OCI-LY7 (cell line): Measurements from ENCODE around the gene CELSR3. TPM values are rescaled to one million over a fixed set of nuclear protein-coding genes. Genes with fewer than 3 reads are reported as not detected.

Source experiments
- BruUV-seq: library from RNA; stranded (reverse); fragments of 400-500 nt; replicated peaks from 2 replicates; lab custom pipeline; 2021; lab: Mats Ljungman, UMichigan
- CTCF ChIA-PET: fragments of 300-600 bp; sonication (Branson Sonifier 250); formaldehyde crosslinking; loops from one replicate; lab custom pipeline; 2022; ENCODE audit warnings: antibody characterized with exemption; ENCODE audit not compliant: unreplicated experiment; lab: Charles Lee
- POLR2A ChIA-PET: fragments of 300-600 bp; sonication (Branson Sonifier 250); formaldehyde crosslinking; loops from one replicate; lab custom pipeline; 2022; ENCODE audit warnings: antibody characterized with exemption; lab: Charles Lee
- DNase-seq: peaks from one replicate; pipeline ENCODE4 v3.0.0-alpha.2; 2015; ENCODE audit warnings: low spot score
- H2AFZ ChIP-seq: fragments of 200-600 bp; sonication (generic), shearing (Covaris generic); 2 replicates; pipeline ENCODE4 v1.6.1; 2014; ENCODE audit warnings: mild to moderate bottlenecking, antibody characterized with exemption, low read length, moderate library complexity
- H3K27ac ChIP-seq: fragments of 200-600 bp; sonication (generic); 2 replicates; pipeline ENCODE4 v1.5.1; 2014; ENCODE audit warnings: mixed run types, low read depth, mild to moderate bottlenecking, moderate library complexity, low read length, inconsistent platforms; ENCODE audit not compliant: poor library complexity, severe bottlenecking
- H3K36me3 ChIP-seq: fragments of 200-600 bp; sonication (generic); 2 replicates; pipeline ENCODE4 v1.6.1; 2014; ENCODE audit warnings: mild to moderate bottlenecking, antibody characterized with exemption, low read length, moderate library complexity, mixed read lengths; ENCODE audit not compliant: insufficient read depth
- H3K4me1 ChIP-seq: fragments of 200-600 bp; sonication (generic); 2 replicates; pipeline ENCODE4 v1.5.1; 2014; ENCODE audit warnings: mild to moderate bottlenecking, low read length; ENCODE audit not compliant: insufficient read depth, poor library complexity, severe bottlenecking
- H3K4me2 ChIP-seq: fragments of 200-600 bp; sonication (generic); 2 replicates; pipeline ENCODE4 v1.6.1; 2014; ENCODE audit warnings: mild to moderate bottlenecking, low read length
- H3K4me3 ChIP-seq: fragments of 200-600 bp; sonication (generic); 2 replicates; pipeline ENCODE4 v1.5.1; 2014; ENCODE audit warnings: mild to moderate bottlenecking, low read depth, low read length; ENCODE audit not compliant: poor library complexity, severe bottlenecking
- H3K79me2 ChIP-seq: fragments of 200-600 bp; sonication (generic); 2 replicates; pipeline ENCODE4 v1.6.1; 2016; ENCODE audit warnings: low read depth, mild to moderate bottlenecking, low read length, moderate library complexity, mixed read lengths; ENCODE audit not compliant: insufficient read depth
- H3K9me2 ChIP-seq: fragments of 200-600 bp; sonication (generic); 2 replicates; pipeline ENCODE4 v1.6.1; 2016; ENCODE audit warnings: mild to moderate bottlenecking, low read length, mixed read lengths; ENCODE audit not compliant: insufficient read depth
- H3K9me3 ChIP-seq: fragments of 200-600 bp; sonication (generic); 2 replicates; pipeline ENCODE4 v1.6.1; 2014; ENCODE audit warnings: mild to moderate bottlenecking, mixed run types, low read length, mixed read lengths
- H4K20me1 ChIP-seq: fragments of 200-600 bp; sonication (generic); 2 replicates; pipeline ENCODE4 v1.6.1; 2014; ENCODE audit warnings: mild to moderate bottlenecking, antibody characterized with exemption, low read length, moderate library complexity, mixed read lengths; ENCODE audit not compliant: insufficient read depth
- EZH2phosphoT487 ChIP-seq: fragments of 200-600 bp; sonication (generic); IDR thresholded peaks from 2 replicates; pipeline ENCODE4 v1.6.1; 2018; ENCODE audit warnings: low read depth, borderline replicate concordance, mild to moderate bottlenecking, mixed run types, antibody characterized with exemption, low read length, moderate library complexity, mixed read lengths
- intact Hi-C: fragments of 100-400 bp; cut with micrococcal nuclease; formaldehyde crosslinking; loops from one replicate; pipeline ENCODE4 v1.10.0; 2022; ENCODE audit not compliant: unreplicated experiment
- total RNA-seq, 2 experiments: library from RNA; depleted of rRNA in 1 of 2; stranded (reverse); fragments of >200 nt in 1 of 2; shearing (Covaris generic) in 1 of 2; gene quantifications; 2 replicates each; pipeline ENCODE4 v1.2.3, GENCODE V29; 2014 to 2022
- TF ChIP-seq, protein P1 (sequence below): fragments of 200-600 bp; sonication (generic); conservative IDR thresholded peaks from 2 replicates; pipeline ENCODE4 v1.5.1; 2014; ENCODE audit warnings: mild to moderate bottlenecking, antibody characterized with exemption, low read length, moderate library complexity, mixed read lengths

CELSR3 gene
- total RNA-seq, 2 experiments from 2014 or later, result 3.0 to 9.1 TPM

DNA sequence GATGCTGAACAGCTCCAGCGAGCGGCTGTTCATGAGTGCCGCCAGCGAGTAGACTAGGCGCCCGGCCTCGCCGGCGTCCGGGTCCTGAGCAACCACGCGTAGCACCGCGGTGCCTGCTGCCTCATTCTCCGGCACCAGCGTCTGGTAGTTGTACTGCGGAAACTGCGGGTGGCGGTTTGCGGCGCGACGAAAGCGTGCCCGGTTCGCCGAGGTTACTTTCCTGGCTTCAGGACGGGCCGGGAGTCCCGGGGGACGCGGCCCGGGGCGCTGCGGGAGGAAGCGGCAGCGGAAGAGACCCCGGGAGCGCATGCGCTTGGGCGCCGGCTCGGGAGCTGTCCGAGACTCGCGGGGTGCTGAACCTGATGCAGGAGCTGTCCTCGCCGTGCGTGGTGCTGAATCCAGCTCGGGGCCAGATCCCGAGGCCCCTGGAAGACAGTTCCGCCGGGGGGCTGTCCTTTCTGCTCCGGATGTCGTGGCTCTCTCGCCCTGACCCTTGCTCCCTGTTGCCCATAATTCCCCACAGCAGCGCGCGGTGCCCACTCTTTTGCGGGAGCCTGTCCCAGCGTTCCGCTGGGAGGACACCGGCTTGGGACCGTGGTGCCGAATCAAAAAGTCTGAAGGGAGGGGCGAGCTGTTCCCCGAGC lies 1.1 kb downstream of the CELSR3 start:
- Histone ChIP-seq H3K4me2 (peak overlapping the region; percentile 93), H3K9me3 (no peaks in the 10 kb centered on the region), H3K9me2 (no peaks in the 10 kb centered on the region), H3K4me3 (peak overlapping the region; percentile 65), H3K4me1 (peaks cover under 1% of the 10 kb centered on the region), H2AFZ (no peak overlapping the region), H3K36me3 (no peaks in the 10 kb centered on the region), H4K20me1 (no peaks in the 10 kb centered on the region), H3K79me2 (no peaks in the 10 kb centered on the region), H3K27ac (no peak overlapping the region)
- POLR2A ChIA-PET, result no interaction called here
- TF ChIP-seq, protein P1, sequence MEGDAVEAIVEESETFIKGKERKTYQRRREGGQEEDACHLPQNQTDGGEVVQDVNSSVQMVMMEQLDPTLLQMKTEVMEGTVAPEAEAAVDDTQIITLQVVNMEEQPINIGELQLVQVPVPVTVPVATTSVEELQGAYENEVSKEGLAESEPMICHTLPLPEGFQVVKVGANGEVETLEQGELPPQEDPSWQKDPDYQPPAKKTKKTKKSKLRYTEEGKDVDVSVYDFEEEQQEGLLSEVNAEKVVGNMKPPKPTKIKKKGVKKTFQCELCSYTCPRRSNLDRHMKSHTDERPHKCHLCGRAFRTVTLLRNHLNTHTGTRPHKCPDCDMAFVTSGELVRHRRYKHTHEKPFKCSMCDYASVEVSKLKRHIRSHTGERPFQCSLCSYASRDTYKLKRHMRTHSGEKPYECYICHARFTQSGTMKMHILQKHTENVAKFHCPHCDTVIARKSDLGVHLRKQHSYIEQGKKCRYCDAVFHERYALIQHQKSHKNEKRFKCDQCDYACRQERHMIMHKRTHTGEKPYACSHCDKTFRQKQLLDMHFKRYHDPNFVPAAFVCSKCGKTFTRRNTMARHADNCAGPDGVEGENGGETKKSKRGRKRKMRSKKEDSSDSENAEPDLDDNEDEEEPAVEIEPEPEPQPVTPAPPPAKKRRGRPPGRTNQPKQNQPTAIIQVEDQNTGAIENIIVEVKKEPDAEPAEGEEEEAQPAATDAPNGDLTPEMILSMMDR, result no peak
- no peak for TF ChIP-seq EZH2phosphoT487
- intact Hi-C loops, result loop anchor here (2.0 to 5.0 kb wide), 3 partner anchors 23 to 99 kb away; partner anchors contain the start of genes NCKIPSD, UCN2 and UQCRC1
- peak; percentile 78 for DNase-seq
- CTCF ChIA-PET, result no interaction called here
- BruUV-seq, result no TSS peak

DNA sequence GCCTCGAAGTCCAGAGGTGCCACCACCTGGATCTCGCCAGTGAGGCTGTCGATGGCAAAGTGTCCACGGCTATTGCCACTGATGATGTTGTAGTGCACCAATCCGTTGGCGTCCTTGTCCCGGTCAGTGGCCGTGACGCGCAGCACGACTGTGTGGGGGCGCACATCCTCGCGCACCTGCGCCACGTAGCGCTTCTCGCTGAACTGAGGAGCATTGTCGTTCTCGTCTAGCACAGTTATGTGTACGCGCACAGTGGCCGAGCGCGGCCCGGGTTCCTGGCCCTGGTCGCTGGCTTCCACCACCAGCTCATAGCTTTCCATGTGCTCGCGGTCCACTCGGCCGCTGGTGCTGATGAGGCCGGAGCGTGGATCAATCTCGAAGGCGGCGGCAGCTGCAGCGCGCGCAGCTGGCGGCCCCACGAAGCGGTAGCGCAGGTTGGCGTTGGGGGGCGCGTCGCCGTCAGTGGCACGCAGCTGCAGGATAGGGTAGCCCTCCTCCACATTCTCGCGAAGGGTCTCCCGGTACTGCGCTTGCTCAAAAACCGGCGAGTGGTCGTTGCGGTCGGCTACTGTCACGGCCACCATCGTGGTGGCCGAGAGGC lies 1.8 kb downstream of the CELSR3 start:
- H3K36me3 ChIP-seq, result no peaks in the 10 kb centered on the region
- no TSS peak for BruUV-seq
- CTCF ChIA-PET, result no interaction called here
- no peak overlapping the region for H3K27ac ChIP-seq
- POLR2A ChIA-PET, result no interaction called here
- H3K4me2 ChIP-seq, result peak overlapping the region; percentile 93; the same call in 1 of the 2 replicates
- DNase-seq, result no peak
- peaks cover 4% of the 10 kb centered on the region for H3K4me1 ChIP-seq
- H3K9me2 ChIP-seq, result no peaks in the 10 kb centered on the region
- TF ChIP-seq, protein P1, result no peak
- no peak for TF ChIP-seq EZH2phosphoT487
- no peaks in the 10 kb centered on the region for H4K20me1 ChIP-seq
- H2AFZ ChIP-seq, result no peak overlapping the region
- intact Hi-C loops, result loop anchor here (5.0 kb wide), 1 partner anchor 99 kb away; the partner anchor contains the start of gene UCN2
- H3K79me2 ChIP-seq, result no peaks in the 10 kb centered on the region
- no peaks in the 10 kb centered on the region for H3K9me3 ChIP-seq
- H3K4me3 ChIP-seq, result peak overlapping the region; percentile 65
